Neural progenitor cell (in vitro differentiated cells): ENCODE measurements around the gene STX8. TPM values are rescaled to one million over a fixed set of nuclear protein-coding genes. Genes with fewer than 3 reads are reported as not detected.

Experiments used
- DNase-seq: peaks from one replicate; pipeline ENCODE4 v3.0.0-alpha.2; 2016; ENCODE audit warnings: low spot score
- H2AFZ ChIP-seq: fragments of 200-600 bp; sonication (generic); replicated peaks from 2 replicates; pipeline ENCODE4 v1.6.1; 2016; ENCODE audit warnings: antibody characterized with exemption
- H3F3A ChIP-seq: fragments of 200-600 bp; sonication (generic); 2 replicates; pipeline ENCODE4 v1.6.1; 2016; ENCODE audit warnings: antibody characterized with exemption, low read depth
- H3K27ac ChIP-seq: fragments of 200-600 bp; sonication (generic); 2 replicates; pipeline ENCODE4 v1.5.1; 2016; ENCODE audit warnings: mild to moderate bottlenecking
- H3K27me3 ChIP-seq: fragments of 200-600 bp; sonication (generic); 2 replicates; pipeline ENCODE4 v1.6.1; 2016; ENCODE audit warnings: mild to moderate bottlenecking, moderate library complexity
- H3K36me3 ChIP-seq: fragments of 200-600 bp; sonication (generic); 2 replicates; pipeline ENCODE4 v1.5.1; 2016
- H3K4me1 ChIP-seq: fragments of 200-600 bp; sonication (generic); 2 replicates; pipeline ENCODE4 v1.6.1; 2016; ENCODE audit warnings: mixed run types
- H3K4me2 ChIP-seq: fragments of 200-600 bp; sonication (generic); 2 replicates; pipeline ENCODE4 v1.6.1; 2016
- H3K4me3 ChIP-seq: fragments of 200-600 bp; sonication (generic); 2 replicates; pipeline ENCODE4 v1.5.1; 2016
- H3K79me2 ChIP-seq: fragments of 200-600 bp; sonication (generic); 2 replicates; pipeline ENCODE4 v1.6.1; 2016; ENCODE audit warnings: low read depth
- H3K9ac ChIP-seq: fragments of 200-600 bp; sonication (generic); 2 replicates; pipeline ENCODE4 v1.6.1; 2016
- H3K9me3 ChIP-seq: fragments of 200-600 bp; sonication (generic); 2 replicates; pipeline ENCODE4 v1.5.1; 2016; ENCODE audit warnings: low read depth
- H4K20me1 ChIP-seq: fragments of 200-600 bp; sonication (generic); 2 replicates; pipeline ENCODE4 v1.6.1; 2016; ENCODE audit warnings: low read depth
- H3K27ac Mint-ChIP-seq: 3 replicates; pipeline ENCODE4 v1.8.0; 2021; ENCODE audit warnings: mixed read lengths
- H3K27me3 Mint-ChIP-seq: 2 replicates; pipeline ENCODE4 v1.8.0; 2022; ENCODE audit warnings: low read depth, mild to moderate bottlenecking, inconsistent platforms, moderate library complexity, mixed read lengths; ENCODE audit not compliant: insufficient read depth
- H3K36me3 Mint-ChIP-seq: 3 replicates; pipeline ENCODE4 v1.8.0; 2021; ENCODE audit warnings: mixed read lengths
- H3K4me1 Mint-ChIP-seq: 3 replicates; pipeline ENCODE4 v1.8.0; 2021; ENCODE audit warnings: mixed read lengths
- H3K4me3 Mint-ChIP-seq: 3 replicates; pipeline ENCODE4 v1.8.0; 2021; ENCODE audit warnings: mild to moderate bottlenecking, moderate library complexity, mixed read lengths
- H3K9me3 Mint-ChIP-seq: 3 replicates; pipeline ENCODE4 v1.8.0; 2020; ENCODE audit warnings: mixed read lengths
- EZH2 ChIP-seq: fragments of 200-600 bp; sonication (generic); IDR thresholded peaks from 2 replicates; pipeline ENCODE4 v1.6.1; 2017; ENCODE audit warnings: antibody characterized with exemption, mild to moderate bottlenecking, moderate library complexity
- EZH2phosphoT487 ChIP-seq: fragments of 200-600 bp; sonication (generic); IDR thresholded peaks from 2 replicates; pipeline ENCODE4 v1.6.1; 2017; ENCODE audit warnings: antibody characterized with exemption
- total RNA-seq: library from RNA; depleted of rRNA; stranded (reverse); fragments of >200 nt; gene quantifications from 2 replicates; pipeline ENCODE4 v1.2.3, GENCODE V29; 2015; ENCODE audit warnings: low replicate concordance
- TF ChIP-seq, protein P1 (sequence below): fragments of 200-600 bp; sonication (generic); IDR thresholded peaks from 2 replicates; pipeline ENCODE4 v1.5.1; 2017; ENCODE audit warnings: antibody characterized with exemption, mild to moderate bottlenecking

The STX8 gene
- total RNA-seq, 1 donor from 2014 or later: 79.7 TPM

DNA sequence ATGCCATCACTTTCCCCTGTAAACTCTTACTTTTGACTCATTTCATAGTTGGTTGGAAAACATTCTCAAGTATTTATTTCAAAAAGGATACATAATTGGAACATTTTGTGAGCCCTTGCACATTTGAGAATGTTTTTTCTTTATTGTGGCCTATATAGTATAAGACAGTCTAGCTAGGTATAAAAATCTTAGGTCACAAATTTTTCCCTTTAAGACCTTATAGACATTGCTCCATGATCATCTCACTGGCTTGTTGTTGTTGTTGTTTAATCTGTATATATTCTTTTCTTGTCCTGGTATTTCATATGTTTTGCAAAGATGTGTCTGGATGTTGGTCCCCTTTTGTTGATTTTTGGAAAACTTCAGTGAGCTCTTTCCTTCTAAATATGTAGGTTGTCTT, 360.2 kb downstream of the STX8 start:
- H3K9ac ChIP-seq: no peak overlapping the region
- no peak overlapping the region for H3K27ac ChIP-seq
- no peaks in the 10 kb centered on the region for H3K79me2 ChIP-seq
- H3K4me2 ChIP-seq: no peak overlapping the region
- Mint-ChIP-seq H3K27me3 (peaks cover 68% of the 10 kb centered on the region), H3K4me3 (no peak overlapping the region), H3K27ac (no peak overlapping the region), H3K36me3 (peaks cover 11% of the 10 kb centered on the region), H3K9me3 (peaks cover 32% of the 10 kb centered on the region), H3K4me1 (peaks cover 7% of the 10 kb centered on the region)
- no peak for DNase-seq
- H4K20me1 ChIP-seq: peaks cover 21% of the 10 kb centered on the region
- H3K36me3 ChIP-seq: peaks cover 7% of the 10 kb centered on the region
- peaks cover 17% of the 10 kb centered on the region for H3K9me3 ChIP-seq
- TF ChIP-seq, protein P1, sequence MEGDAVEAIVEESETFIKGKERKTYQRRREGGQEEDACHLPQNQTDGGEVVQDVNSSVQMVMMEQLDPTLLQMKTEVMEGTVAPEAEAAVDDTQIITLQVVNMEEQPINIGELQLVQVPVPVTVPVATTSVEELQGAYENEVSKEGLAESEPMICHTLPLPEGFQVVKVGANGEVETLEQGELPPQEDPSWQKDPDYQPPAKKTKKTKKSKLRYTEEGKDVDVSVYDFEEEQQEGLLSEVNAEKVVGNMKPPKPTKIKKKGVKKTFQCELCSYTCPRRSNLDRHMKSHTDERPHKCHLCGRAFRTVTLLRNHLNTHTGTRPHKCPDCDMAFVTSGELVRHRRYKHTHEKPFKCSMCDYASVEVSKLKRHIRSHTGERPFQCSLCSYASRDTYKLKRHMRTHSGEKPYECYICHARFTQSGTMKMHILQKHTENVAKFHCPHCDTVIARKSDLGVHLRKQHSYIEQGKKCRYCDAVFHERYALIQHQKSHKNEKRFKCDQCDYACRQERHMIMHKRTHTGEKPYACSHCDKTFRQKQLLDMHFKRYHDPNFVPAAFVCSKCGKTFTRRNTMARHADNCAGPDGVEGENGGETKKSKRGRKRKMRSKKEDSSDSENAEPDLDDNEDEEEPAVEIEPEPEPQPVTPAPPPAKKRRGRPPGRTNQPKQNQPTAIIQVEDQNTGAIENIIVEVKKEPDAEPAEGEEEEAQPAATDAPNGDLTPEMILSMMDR: no peak
- no peak for TF ChIP-seq EZH2
- no peak for TF ChIP-seq EZH2phosphoT487
- peaks cover 8% of the 10 kb centered on the region for H3F3A ChIP-seq
- peaks cover 8% of the 10 kb centered on the region for H3K4me1 ChIP-seq
- no peak overlapping the region for H2AFZ ChIP-seq
- H3K4me3 ChIP-seq: no peak overlapping the region
- peaks cover 59% of the 10 kb centered on the region for H3K27me3 ChIP-seq

DNA sequence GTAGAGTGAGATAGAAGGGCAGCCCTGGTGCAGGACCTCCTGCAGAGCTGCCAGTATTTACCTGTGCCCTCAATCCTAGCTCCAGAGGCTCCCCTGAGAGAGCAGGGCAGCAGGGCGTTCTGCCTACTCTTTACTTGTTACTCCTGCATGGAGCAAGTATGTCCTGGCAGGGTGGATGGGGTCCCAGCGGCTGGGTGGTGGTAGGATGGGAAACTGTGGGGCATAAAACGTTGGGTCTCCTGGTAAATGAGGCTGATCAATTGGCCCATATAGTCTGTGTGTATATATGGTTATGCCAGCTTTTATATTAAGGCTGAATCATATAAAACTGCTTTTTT, 362.3 kb downstream of the STX8 start:
- Histone ChIP-seq H3K36me3 (peaks cover 7% of the 10 kb centered on the region), H3K79me2 (no peaks in the 10 kb centered on the region), H3K9me3 (peaks cover 17% of the 10 kb centered on the region), H2AFZ (no peak overlapping the region), H3K4me1 (no peaks in the 10 kb centered on the region), H3K4me2 (no peak overlapping the region), H3K27me3 (peaks cover 58% of the 10 kb centered on the region), H3F3A (no peaks in the 10 kb centered on the region), H3K4me3 (no peak overlapping the region), H4K20me1 (peaks cover 1% of the 10 kb centered on the region), H3K9ac (no peak overlapping the region), H3K27ac (no peak overlapping the region)
- no peak for DNase-seq
- TF ChIP-seq EZH2 (no peak), EZH2phosphoT487 (no peak)
- TF ChIP-seq, protein P1: no peak
- Mint-ChIP-seq H3K36me3 (peaks cover 11% of the 10 kb centered on the region), H3K4me3 (no peak overlapping the region), H3K4me1 (no peaks in the 10 kb centered on the region), H3K9me3 (peaks cover 32% of the 10 kb centered on the region), H3K27me3 (peaks cover 58% of the 10 kb centered on the region), H3K27ac (no peak overlapping the region)

DNA sequence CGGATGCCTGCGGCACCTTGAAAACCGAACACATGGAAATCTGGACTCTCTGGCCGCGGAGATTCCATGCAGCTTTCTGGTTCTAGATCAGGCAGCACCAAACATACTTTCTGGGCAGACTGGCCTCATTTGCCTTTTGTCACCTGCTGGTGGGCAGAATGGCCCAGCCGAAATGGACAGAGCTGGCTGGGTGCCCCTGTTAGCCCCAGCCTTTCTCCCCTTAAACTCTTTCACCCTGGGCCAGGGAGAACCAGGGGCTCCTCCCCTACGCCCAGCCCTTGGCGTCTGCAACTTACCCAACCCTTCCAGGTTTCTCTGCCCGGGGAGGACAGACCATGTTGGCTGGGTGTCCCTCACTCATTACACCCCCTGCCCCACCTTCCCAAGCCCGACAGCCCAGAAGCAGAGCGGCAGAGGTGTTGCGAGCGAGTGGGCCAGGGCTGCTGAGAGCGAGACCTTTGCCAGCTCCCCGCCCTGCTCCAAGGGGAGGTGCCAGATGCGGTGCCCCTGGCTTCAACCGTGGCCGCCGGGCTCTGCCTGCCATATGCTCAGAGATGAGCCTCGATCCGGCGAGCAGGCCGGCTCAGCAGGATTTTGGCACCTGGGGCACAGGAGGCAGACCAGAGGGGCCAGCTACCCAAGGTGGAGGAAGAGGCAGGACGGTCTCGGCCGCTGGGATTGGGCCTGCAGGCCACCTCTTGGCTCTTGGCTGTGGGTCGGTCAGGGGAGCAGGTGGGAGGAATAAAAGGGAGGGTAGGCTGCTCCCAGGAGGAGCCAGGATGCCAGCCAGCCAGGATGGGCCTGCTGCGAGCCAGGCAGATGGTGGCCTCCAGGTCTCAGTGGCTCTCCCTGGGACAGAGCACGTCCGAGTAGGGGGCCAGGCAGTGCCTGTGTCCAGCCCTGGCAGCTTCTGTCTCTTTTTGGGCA, 363.0 kb downstream of the STX8 start:
- Mint-ChIP-seq H3K4me3 (no peak overlapping the region), H3K4me1 (no peaks in the 10 kb centered on the region), H3K9me3 (peaks cover 28% of the 10 kb centered on the region), H3K27ac (no peak overlapping the region), H3K27me3 (peaks cover 52% of the 10 kb centered on the region), H3K36me3 (peaks cover 11% of the 10 kb centered on the region)
- peaks cover 7% of the 10 kb centered on the region for H4K20me1 ChIP-seq
- peaks cover 58% of the 10 kb centered on the region for H3K27me3 ChIP-seq
- peaks cover 7% of the 10 kb centered on the region for H3K36me3 ChIP-seq
- no peaks in the 10 kb centered on the region for H3F3A ChIP-seq
- no peak for DNase-seq
- H3K4me3 ChIP-seq: no peak overlapping the region
- H3K79me2 ChIP-seq: no peaks in the 10 kb centered on the region
- H3K9ac ChIP-seq: no peak overlapping the region
- TF ChIP-seq, protein P1: no peak
- TF ChIP-seq EZH2phosphoT487 (no peak), EZH2 (no peak)
- H2AFZ ChIP-seq: no peak overlapping the region
- no peak overlapping the region for H3K4me2 ChIP-seq
- H3K4me1 ChIP-seq: no peaks in the 10 kb centered on the region
- H3K9me3 ChIP-seq: peaks cover 17% of the 10 kb centered on the region
- H3K27ac ChIP-seq: no peak overlapping the region
